ENCODE measurements around the gene ADAMTSL4. TPM values are rescaled to one million over a fixed set of nuclear protein-coding genes. Genes with fewer than 3 reads are reported as not detected.

Gene ADAMTSL4
- total and polyA plus RNA-seq, 7 donors, result 2.1 to 36.0 (median 14.6) TPM

- intact Hi-C loops (cut with DNase I), result no loop called here
- TF ChIP-seq POLR2AphosphoS5 (IDR thresholded peaks at IDR 0.05) (peak in 1 of 4 donors; percentile 4), CTCF (IDR thresholded peaks at IDR 0.05) (no peak), EP300 (IDR thresholded peaks at IDR 0.05) (no peak), POLR2A (IDR thresholded peaks at IDR 0.05) (no peak)
- no peak overlapping the region for H3K4me3 ChIP-seq
- no peak for DNase-seq
- H3K27ac ChIP-seq, result no peak overlapping the region
- H3K36me3 ChIP-seq, result peaks cover 0 to 16% (median 5%) of the 10 kb centered on the region in 4 donors
- WGBS, 2 donors, result 87 to 91% methylated on average over 19 of the region's 19 CpGs
- peaks cover 0 to 68% (median 50%) of the 10 kb centered on the region in 4 donors for H3K4me1 ChIP-seq
- H3K27me3 ChIP-seq, result no peaks in the 10 kb centered on the region
- H3K9me3 ChIP-seq, result no peaks in the 10 kb centered on the region
These were observed 6.2 kb downstream of the ADAMTSL4 start for GRCh38 chr1:150555198-150555970.

GRCh38 chr1:150555971-150556865, 7.0 kb downstream of the ADAMTSL4 start:
- intact Hi-C loops (cut with DNase I), result no loop called here
- peaks cover 0 to 65% (median 50%) of the 10 kb centered on the region in 4 donors for H3K4me1 ChIP-seq
- TF ChIP-seq CTCF (IDR thresholded peaks at IDR 0.05) (no peak), EP300 (IDR thresholded peaks at IDR 0.05) (no peak), POLR2AphosphoS5 (IDR thresholded peaks at IDR 0.05) (no peak), POLR2A (IDR thresholded peaks at IDR 0.05) (no peak)
- no peak for DNase-seq
- H3K27ac ChIP-seq, result no peak overlapping the region
- H3K36me3 ChIP-seq, result peaks cover 0 to 16% (median 5%) of the 10 kb centered on the region in 4 donors
- H3K27me3 ChIP-seq, result no peaks in the 10 kb centered on the region
- 89% methylated on average over 26 of the region's 26 CpGs for WGBS, 2 donors
- H3K4me3 ChIP-seq, result no peak overlapping the region
- H3K9me3 ChIP-seq, result no peaks in the 10 kb centered on the region

GRCh38 chr1:150557065-150557600, 7.9 kb downstream of the ADAMTSL4 start:
- TF ChIP-seq CTCF (IDR thresholded peaks at IDR 0.05), result no peak
- no peak for TF ChIP-seq POLR2AphosphoS5 (IDR thresholded peaks at IDR 0.05)
- TF ChIP-seq EP300 (IDR thresholded peaks at IDR 0.05), result no peak
- TF ChIP-seq POLR2A (IDR thresholded peaks at IDR 0.05), result no peak
- H3K27ac ChIP-seq, result no peak overlapping the region
- 93% methylated on average over 26 of the region's 26 CpGs for WGBS, 2 donors

GRCh38 chr1:150557813-150558212, 8.6 kb downstream of the ADAMTSL4 start:
- H3K4me3 ChIP-seq, result no peak overlapping the region
- H3K9me3 ChIP-seq, result no peaks in the 10 kb centered on the region
- H3K27ac ChIP-seq, result peak overlapping the region in 1 of 4 donors; percentile 97
- peaks cover 0 to 63% (median 47%) of the 10 kb centered on the region in 4 donors for H3K4me1 ChIP-seq
- peaks cover 0 to 16% (median 5%) of the 10 kb centered on the region in 4 donors for H3K36me3 ChIP-seq
- DNase-seq, result no peak
- whole genome bisulfite sequencing, 2 donors, result 93% methylated on average over 15 of the region's 15 CpGs
- intact Hi-C loops (cut with DNase I), result no loop called here
- TF ChIP-seq CTCF (IDR thresholded peaks at IDR 0.05) (no peak), EP300 (IDR thresholded peaks at IDR 0.05) (no peak), POLR2A (IDR thresholded peaks at IDR 0.05) (no peak)
- no peaks in the 10 kb centered on the region for H3K27me3 ChIP-seq

More at GRCh38 chr1:150557065-150557600, 7.9 kb downstream of the ADAMTSL4 start:
- Histone ChIP-seq H3K9me3 (no peaks in the 10 kb centered on the region), H3K4me1 (peaks cover 0 to 63% (median 47%) of the 10 kb centered on the region in 4 donors), H3K36me3 (peaks cover 0 to 16% (median 5%) of the 10 kb centered on the region in 4 donors), H3K4me3 (no peak overlapping the region), H3K27me3 (no peaks in the 10 kb centered on the region)
- intact Hi-C loops (cut with DNase I), result no loop called here
- no peak for DNase-seq

Data from sigmoid colon (tissue), 7 donors.